BE2C (cell line): ENCODE results near the gene PROK1.

Source experiments
- DNase-seq: peaks from one replicate; pipeline ENCODE4 v3.0.0-alpha.2; 2020
- H3K27me3 ChIP-seq: fragments of 250-450 bp; sonication (Bioruptor Pico); 2 replicates; pipeline ENCODE4 v1.5.1; 2020; ENCODE audit warnings: mild to moderate bottlenecking
- H3K36me3 ChIP-seq: fragments of 250-450 bp; sonication (Bioruptor Pico); 2 replicates; pipeline ENCODE4 v1.5.1; 2020; ENCODE audit warnings: mild to moderate bottlenecking
- H3K4me1 ChIP-seq: fragments of 250-450 bp; sonication (Bioruptor Pico); 2 replicates; pipeline ENCODE4 v1.5.1; 2020
- H3K4me3 ChIP-seq: 2 replicates; pipeline ENCODE4 v1.5.1; 2011; ENCODE audit warnings: low read depth, low read length
- H3K9me3 ChIP-seq: fragments of 250-450 bp; sonication (Bioruptor Pico); 2 replicates; pipeline ENCODE4 v1.5.1; 2020
- CTCF ChIP-seq: IDR thresholded peaks from 2 replicates; pipeline ENCODE4 v1.5.1; 2012; ENCODE audit warnings: mild to moderate bottlenecking, low read depth, low read length

The PROK1 gene

GRCh38 chr1:110420874-110421793, 29.8 kb upstream of the PROK1 start:
- Histone ChIP-seq H3K4me3 (no peak overlapping the region), H3K4me1 (no peaks in the 10 kb centered on the region), H3K36me3 (no peaks in the 10 kb centered on the region), H3K27me3 (no peaks in the 10 kb centered on the region; the same call in 1 of the 2 replicates), H3K9me3 (no peaks in the 10 kb centered on the region)
- TF ChIP-seq CTCF = no peak
- no peak for DNase-seq

GRCh38 chr1:110424699-110425611, 26.0 kb upstream of the PROK1 start:
- Histone ChIP-seq H3K36me3 (no peaks in the 10 kb centered on the region), H3K4me1 (no peaks in the 10 kb centered on the region), H3K27me3 (peaks cover 6% of the 10 kb centered on the region), H3K4me3 (no peak overlapping the region), H3K9me3 (no peaks in the 10 kb centered on the region)
- no peak for TF ChIP-seq CTCF
- DNase-seq = no peak

- no peaks in the 10 kb centered on the region for H3K36me3 ChIP-seq
- H3K9me3 ChIP-seq = no peaks in the 10 kb centered on the region
- no peak for TF ChIP-seq CTCF
- peaks cover 6% of the 10 kb centered on the region for H3K27me3 ChIP-seq
- no peak for DNase-seq
- no peaks in the 10 kb centered on the region for H3K4me1 ChIP-seq
- no peak overlapping the region for H3K4me3 ChIP-seq
Measured at GRCh38 chr1:110425612-110426152, 25.3 kb upstream of the PROK1 start.

- no peak overlapping the region for H3K4me3 ChIP-seq
- H3K4me1 ChIP-seq = no peaks in the 10 kb centered on the region
- H3K36me3 ChIP-seq = no peaks in the 10 kb centered on the region
- TF ChIP-seq CTCF = no peak
- H3K27me3 ChIP-seq = peaks cover 6% of the 10 kb centered on the region
- no peaks in the 10 kb centered on the region for H3K9me3 ChIP-seq
- DNase-seq = no peak
Measured at GRCh38 chr1:110426854-110427253, 24.1 kb upstream of the PROK1 start.

- peaks cover 6% of the 10 kb centered on the region for H3K27me3 ChIP-seq
- H3K9me3 ChIP-seq = no peaks in the 10 kb centered on the region
- H3K4me1 ChIP-seq = no peaks in the 10 kb centered on the region; the same call in none of the 2 replicates
- no peak for DNase-seq
- no peak for TF ChIP-seq CTCF
- no peaks in the 10 kb centered on the region for H3K36me3 ChIP-seq
- H3K4me3 ChIP-seq = no peak overlapping the region
Measured at GRCh38 chr1:110428946-110429345, 22.0 kb upstream of the PROK1 start.
